GM21367 (cell line): ENCODE measurements around the gene CCSER2.
A peak's percentile ranks its signal among the peaks of the same experiment; 100 is the strongest.
"Not testable (repeated sequence)": the region's sequence is repeated elsewhere in the genome, so short reads cannot be mapped to it uniquely, and the experiment has no call there.

Experiments used
- ATAC-seq: cut with Tn5 transposase; IDR thresholded peaks from one replicate; pipeline ENCODE4 v1.9.1; 2021; ENCODE audit not compliant: unreplicated experiment

Gene CCSER2

GRCh38 chr10:84511709-84512285 is 183.4 kb downstream of the CCSER2 start:
- no peak for ATAC-seq

GRCh38 chr10:84517554-84517953 is 189.2 kb downstream of the CCSER2 start:
- no peak for ATAC-seq

- ATAC-seq: no peak
Measured at GRCh38 chr10:84519235-84519634, 190.8 kb downstream of the CCSER2 start.

GRCh38 chr10:84521013-84521412 is 192.6 kb downstream of the CCSER2 start:
- ATAC-seq: no peak

- ATAC-seq: no peak
Measured at GRCh38 chr10:84521468-84521867, 193.1 kb downstream of the CCSER2 start.

GRCh38 chr10:84522612-84523462 is 194.4 kb downstream of the CCSER2 start:
- no peak for ATAC-seq

- no peak for ATAC-seq
Measured at GRCh38 chr10:84523526-84523925, 195.1 kb downstream of the CCSER2 start.

- ATAC-seq: no peak
Measured at GRCh38 chr10:84524435-84524834, 196.0 kb downstream of the CCSER2 start.

GRCh38 chr10:84525120-84525806 is 196.9 kb downstream of the CCSER2 start:
- no peak for ATAC-seq

GRCh38 chr10:84525807-84526182 is 197.4 kb downstream of the CCSER2 start:
- ATAC-seq: not testable (repeated sequence)

- not testable (repeated sequence) for ATAC-seq
Measured at GRCh38 chr10:84527386-84527785, 199.0 kb downstream of the CCSER2 start.

GRCh38 chr10:84528526-84528925 is 200.1 kb downstream of the CCSER2 start:
- not testable (repeated sequence) for ATAC-seq

GRCh38 chr10:84530724-84531325 is 202.4 kb downstream of the CCSER2 start:
- no peak for ATAC-seq

- ATAC-seq: no peak
Measured at GRCh38 chr10:84531396-84531795, 203.0 kb downstream of the CCSER2 start.

- ATAC-seq: no peak
Measured at GRCh38 chr10:84534168-84534567, 205.8 kb downstream of the CCSER2 start.

GRCh38 chr10:84537447-84537931 is 209.1 kb downstream of the CCSER2 start:
- ATAC-seq: peak; percentile 71

- no peak for ATAC-seq
Measured at GRCh38 chr10:84538036-84538435, 209.6 kb downstream of the CCSER2 start.

- ATAC-seq: no peak
Measured at GRCh38 chr10:84539216-84539615, 210.8 kb downstream of the CCSER2 start.

GRCh38 chr10:84540022-84540616 is 211.7 kb downstream of the CCSER2 start:
- ATAC-seq: no peak

GRCh38 chr10:84540617-84541288 is 212.4 kb downstream of the CCSER2 start:
- ATAC-seq: peak; percentile 84
